Measurements from ENCODE around the gene SH3TC1.
A peak's percentile ranks its signal among the peaks of the same experiment; 100 is the strongest.

SH3TC1 gene

GRCh38 chr4:8230033-8230432 lies 30.9 kb downstream of the SH3TC1 start:
- DNase-seq (ENCODE audit: low read depth) = no peak

DNA sequence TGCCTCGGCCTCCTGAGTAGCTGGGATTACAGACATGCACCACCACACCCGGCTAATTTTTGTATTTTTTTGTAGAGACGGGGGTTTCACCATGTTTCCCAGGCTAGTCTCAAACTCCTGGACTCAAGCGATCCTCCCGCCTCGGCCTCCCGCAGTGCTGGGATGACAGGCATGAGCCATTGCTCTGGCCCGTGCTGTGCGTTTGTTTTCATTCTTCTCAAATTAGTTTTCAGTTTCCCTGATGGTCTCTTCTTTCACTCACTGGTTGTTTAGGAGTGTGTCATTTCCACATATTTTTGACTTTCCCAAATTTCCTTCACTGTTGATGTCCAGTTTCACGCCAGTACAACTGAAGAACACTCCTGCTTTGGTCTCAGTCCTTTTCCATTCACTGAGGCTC lies 31.8 kb downstream of the SH3TC1 start:
- peak; percentile 26 for DNase-seq (ENCODE audit: low read depth)

GRCh38 chr4:8231551-8232049 lies 32.5 kb downstream of the SH3TC1 start:
- no peak for DNase-seq (ENCODE audit: low read depth)

- no peak for DNase-seq (ENCODE audit: low read depth)
Observed at GRCh38 chr4:8232748-8233147, 33.7 kb downstream of the SH3TC1 start.

- DNase-seq (ENCODE audit: low read depth) = no peak
Observed at GRCh38 chr4:8233672-8234484, 34.8 kb downstream of the SH3TC1 start.

- DNase-seq (ENCODE audit: low read depth) = no peak
Observed at GRCh38 chr4:8234715-8235114, 35.6 kb downstream of the SH3TC1 start.

DNA sequence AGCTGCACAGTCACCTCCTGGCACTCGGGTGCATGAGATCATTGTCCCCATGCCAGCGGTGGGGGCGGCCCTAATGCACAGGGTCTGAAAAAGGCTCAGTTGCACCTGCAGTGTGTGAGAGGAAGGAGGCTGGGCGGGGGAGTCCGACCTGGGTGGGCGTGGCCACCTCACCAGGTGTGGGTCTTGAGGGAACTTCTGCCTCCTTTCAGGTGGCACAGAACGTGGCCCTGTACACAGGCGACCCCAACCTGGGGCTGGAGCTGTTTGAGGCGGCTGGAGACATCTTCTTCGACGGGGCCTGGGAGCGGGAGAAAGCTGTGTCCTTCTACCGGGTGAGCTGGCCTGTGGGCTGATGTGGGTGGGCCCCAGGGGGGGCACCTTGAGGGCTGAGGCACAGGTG lies 36.1 kb downstream of the SH3TC1 start:
- no peak for DNase-seq (ENCODE audit: low read depth)

GRCh38 chr4:8235686-8236085 lies 36.6 kb downstream of the SH3TC1 start:
- DNase-seq (ENCODE audit: low read depth) = no peak

DNA sequence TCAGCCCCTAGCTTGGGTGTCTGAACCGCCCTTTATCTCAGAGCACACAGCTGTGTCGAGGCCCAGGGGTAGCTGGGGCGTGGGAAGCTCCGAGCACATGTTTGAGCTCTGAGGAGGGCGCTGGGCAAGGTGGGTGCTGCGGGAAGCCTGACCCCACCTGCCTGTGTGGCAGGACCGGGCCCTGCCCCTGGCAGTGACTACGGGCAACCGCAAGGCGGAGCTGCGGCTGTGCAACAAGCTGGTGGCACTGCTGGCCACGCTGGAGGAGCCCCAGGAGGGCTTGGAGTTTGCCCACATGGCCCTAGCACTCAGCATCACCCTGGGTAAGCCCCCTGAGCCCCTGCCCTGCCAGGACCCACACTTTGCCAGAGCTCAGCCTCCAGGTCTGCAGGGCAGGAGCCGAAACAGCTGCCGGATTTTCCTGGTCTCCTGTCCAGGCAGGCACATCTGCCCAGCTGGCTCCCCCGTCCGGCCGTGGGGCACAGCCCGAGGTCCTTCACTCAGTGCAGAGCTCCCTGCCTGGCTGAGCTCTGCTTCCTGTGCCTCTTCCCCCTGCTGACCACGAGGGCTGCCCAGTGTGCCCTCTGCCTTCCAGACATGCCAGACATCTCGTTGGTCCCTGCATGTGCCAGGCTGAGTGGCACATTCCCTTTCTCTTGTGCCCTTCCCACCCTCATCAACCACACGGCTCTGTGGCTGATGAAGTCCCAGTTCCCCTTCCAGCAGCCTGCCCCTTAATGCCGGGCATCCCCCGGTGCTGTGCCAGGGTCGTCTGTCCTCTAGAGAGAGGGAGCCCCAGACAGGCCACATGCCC lies 37.2 kb downstream of the SH3TC1 start:
- DNase-seq (ENCODE audit: low read depth) = no peak

DNA sequence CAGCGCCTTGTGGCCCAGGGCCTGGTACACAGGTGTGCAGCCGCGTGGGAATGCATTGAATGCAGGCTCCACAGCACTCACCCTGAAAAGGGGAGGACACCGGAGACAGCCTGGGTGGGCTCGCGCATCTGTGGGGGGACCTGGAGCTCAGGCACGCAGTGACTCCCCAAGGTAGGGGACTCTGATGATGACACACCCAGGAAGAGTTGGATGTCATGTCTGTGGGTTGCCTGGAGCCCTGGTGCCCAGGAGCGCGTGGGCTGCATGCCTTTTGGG lies 37.8 kb downstream of the SH3TC1 start:
- DNase-seq (ENCODE audit: low read depth) = no peak

- DNase-seq (ENCODE audit: low read depth) = no peak
Observed at GRCh38 chr4:8237256-8237989, 38.3 kb downstream of the SH3TC1 start.

- no peak for DNase-seq (ENCODE audit: low read depth)
Observed at GRCh38 chr4:8238036-8238511, 39.0 kb downstream of the SH3TC1 start.

DNA sequence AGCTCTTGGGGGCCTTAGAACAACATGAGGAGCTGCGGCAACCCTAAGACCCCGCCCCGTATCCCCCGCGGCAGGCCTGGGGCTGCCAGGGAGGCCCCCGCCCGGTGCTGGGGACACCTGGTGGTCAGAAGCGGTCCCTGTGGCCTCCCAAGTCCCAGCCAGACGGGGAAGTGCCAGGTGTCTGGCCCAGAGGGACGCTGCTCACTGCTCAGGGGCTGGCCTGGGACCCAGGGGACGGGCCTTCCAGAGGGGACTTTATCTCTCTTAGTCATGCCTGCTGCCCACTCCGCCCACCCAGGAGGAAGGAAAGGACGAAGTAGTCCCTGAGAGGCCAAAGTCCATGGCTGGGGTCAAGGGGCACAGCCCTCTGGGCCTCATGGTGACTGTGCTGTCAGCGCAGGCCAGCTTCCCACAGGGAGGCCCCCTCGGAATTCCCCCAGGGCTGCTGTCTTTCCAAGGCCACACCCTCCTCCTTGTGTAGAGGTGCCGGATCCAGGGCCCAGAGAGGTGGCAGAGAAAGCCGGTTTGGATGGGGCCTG lies 39.5 kb downstream of the SH3TC1 start:
- no peak for DNase-seq (ENCODE audit: low read depth)

GRCh38 chr4:8239226-8239625 lies 40.1 kb downstream of the SH3TC1 start:
- no peak for DNase-seq (ENCODE audit: low read depth)

GRCh38 chr4:8239661-8240060 lies 40.6 kb downstream of the SH3TC1 start:
- no peak for DNase-seq (ENCODE audit: low read depth)

- no peak for DNase-seq (ENCODE audit: low read depth)
Observed at GRCh38 chr4:8240211-8241041, 41.3 kb downstream of the SH3TC1 start.

GRCh38 chr4:8241211-8241779 lies 42.2 kb downstream of the SH3TC1 start:
- DNase-seq (ENCODE audit: low read depth) = no peak

GRCh38 chr4:8241895-8242696 lies 43.0 kb downstream of the SH3TC1 start:
- DNase-seq (ENCODE audit: low read depth) = peak; percentile 93

GRCh38 chr4:8242782-8243560 lies 43.9 kb downstream of the SH3TC1 start:
- no peak for DNase-seq (ENCODE audit: low read depth)

Data from iris pigment epithelial cell (primary cell).